Endothelial cell of umbilical vein (primary cell): ENCODE measurements around the gene MPZL3. TPM values are rescaled to one million over a fixed set of nuclear protein-coding genes. Genes with fewer than 3 reads are reported as not detected.

ENCODE experiments used
- BruUV-seq: library from RNA; stranded (reverse); fragments of 400-500 nt; replicated peaks from 2 replicates; lab custom pipeline; 2021; lab: Mats Ljungman, UMichigan
- CTCF ChIA-PET: fragments of 300-600, 350-600 bp; sonication (Branson Sonifier 250); formaldehyde crosslinking; loops from one replicate; lab custom pipeline; 2021; ENCODE audit warnings: antibody characterized with exemption, inconsistent platforms; lab: Charles Lee
- POLR2A ChIA-PET: fragments of 300-600, 350-600 bp; sonication (Branson Sonifier 250); formaldehyde crosslinking; loops from one replicate; lab custom pipeline; 2021; ENCODE audit warnings: antibody characterized with exemption, inconsistent platforms; lab: Charles Lee
- DNase-seq: peaks from one replicate; pipeline ENCODE4 v3.0.0-alpha.2; 2011; ENCODE audit warnings: low read depth, low spot score
- FAIRE-seq: peaks from 2 replicates; lab custom pipeline; 2011; peaks lifted over from hg19 to GRCh38; lab: Jason Lieb, UNC
- H2AFZ ChIP-seq: 2 replicates; pipeline ENCODE4 v1.6.0; 2012; ENCODE audit warnings: low read depth, low read length, control low read depth, inconsistent platforms
- H3K27ac ChIP-seq: 2 replicates; pipeline ENCODE4 v1.5.1; 2011; ENCODE audit warnings: low read depth, mild to moderate bottlenecking, control low read depth, low read length, moderate library complexity; ENCODE audit not compliant: insufficient read depth
- H3K27me3 ChIP-seq, 2 experiments: 2 replicates each; pipeline versions ENCODE4 v1.6.0 to v1.6.1; 2011; ENCODE audit warnings: low read length in 2 of 2, mixed read lengths in 1 of 2; ENCODE audit not compliant: control insufficient read depth in 2 of 2, insufficient read depth in 2 of 2
- H3K36me3 ChIP-seq, 2 experiments: 2 replicates in 1 of 2; 3 replicates in 1 of 2; pipeline ENCODE4 v1.5.1; 2011; ENCODE audit warnings: low read length in 2 of 2, mild to moderate bottlenecking in 1 of 2, moderate library complexity in 1 of 2; ENCODE audit not compliant: control insufficient read depth in 2 of 2, insufficient read depth in 2 of 2; ENCODE audit errors: extremely low read depth in 1 of 2
- H3K4me1 ChIP-seq: 3 replicates; pipeline ENCODE4 v1.5.1; 2011; ENCODE audit warnings: mild to moderate bottlenecking, low read length; ENCODE audit not compliant: control insufficient read depth, insufficient read depth; ENCODE audit errors: extremely low read depth
- H3K4me2 ChIP-seq: 2 replicates; pipeline ENCODE4 v1.6.1; 2011; ENCODE audit warnings: low read length, control low read depth, mixed read lengths; ENCODE audit not compliant: insufficient read depth
- H3K4me3 ChIP-seq, 3 experiments: fragments of 200-600 bp in 1 of 3; sonication (generic), shearing (Covaris generic) in 1 of 3; replicated peaks in 1 of 3; 2 replicates each; pipeline ENCODE4 v1.5.1; 2011 to 2016; ENCODE audit warnings: control low read depth in 3 of 3, low read length in 3 of 3, mild to moderate bottlenecking in 2 of 3, inconsistent platforms in 1 of 3, low read depth in 1 of 3, moderate library complexity in 1 of 3; ENCODE audit not compliant: insufficient read depth in 1 of 3
- H3K79me2 ChIP-seq: 2 replicates; pipeline ENCODE4 v1.6.0; 2012; ENCODE audit warnings: low read length, inconsistent platforms; ENCODE audit not compliant: control insufficient read depth, insufficient read depth
- H3K9ac ChIP-seq: replicated peaks from 2 replicates; pipeline ENCODE3; 2011; ENCODE audit warnings: low read length, control low read depth; ENCODE audit not compliant: insufficient read depth; ENCODE audit errors: extremely low read depth
- H3K9me1 ChIP-seq: replicated peaks from 3 replicates; pipeline ENCODE4 v1.6.0; 2011; ENCODE audit warnings: mild to moderate bottlenecking, low read length; ENCODE audit not compliant: control insufficient read depth, insufficient read depth; ENCODE audit errors: extremely low read depth
- H3K9me3 ChIP-seq: replicated peaks from 2 replicates; pipeline ENCODE4 v1.5.1; 2012; ENCODE audit warnings: low read length, inconsistent platforms; ENCODE audit not compliant: control insufficient read depth, insufficient read depth
- H4K20me1 ChIP-seq: replicated peaks from 2 replicates; pipeline ENCODE3; 2011; ENCODE audit warnings: mild to moderate bottlenecking, low read length; ENCODE audit not compliant: control insufficient read depth, insufficient read depth; ENCODE audit errors: extremely low read depth
- EZH2 ChIP-seq: IDR thresholded peaks from 2 replicates; pipeline ENCODE4 v1.6.1; 2012; ENCODE audit warnings: borderline replicate concordance, low read depth, mild to moderate bottlenecking, moderate library complexity, low read length, inconsistent platforms; ENCODE audit not compliant: severe bottlenecking
- FOS ChIP-seq: IDR thresholded peaks from 2 replicates; pipeline ENCODE4 v1.6.1; 2011; ENCODE audit warnings: mild to moderate bottlenecking, low read length, moderate library complexity, borderline replicate concordance; ENCODE audit not compliant: insufficient read depth
- JUN ChIP-seq: IDR thresholded peaks from 2 replicates; pipeline ENCODE4 v1.6.1; 2011; ENCODE audit warnings: borderline replicate concordance, low read depth; ENCODE audit not compliant: insufficient read length, insufficient read depth
- MYC ChIP-seq: IDR thresholded peaks from one replicate; pipeline ENCODE4 v1.6.1; 2011; ENCODE audit warnings: mild to moderate bottlenecking, low read depth, low read length
- POLR2A ChIP-seq: IDR thresholded peaks from 2 replicates; pipeline ENCODE4 v1.6.1; 2012; ENCODE audit warnings: low read depth, mild to moderate bottlenecking, control low read depth, low read length
- POLR2AphosphoS5 ChIP-seq: IDR thresholded peaks from 2 replicates; pipeline ENCODE4 v1.6.1; 2012; ENCODE audit warnings: low read depth, mild to moderate bottlenecking, control low read depth, low read length, moderate library complexity; ENCODE audit not compliant: insufficient read depth
- dilution Hi-C: fragments of 300-500 bp; cut with MboI; formaldehyde crosslinking; loops from one replicate; pipeline ENCODE4 v1.15.0; 2019; ENCODE audit warnings: low sequenced_read_pairs; ENCODE audit not compliant: extremely low pct_ligation_motif_present
- intact Hi-C: fragments of 100-400 bp; cut with micrococcal nuclease; formaldehyde crosslinking; loops from one replicate; pipeline ENCODE4 v1.10.0; 2022
- polyA plus RNA-seq, 4 experiments: library from polyadenylated mRNA; depleted of rRNA in 3 of 4; stranded (reverse) in 3 of 4; unstranded in 1 of 4; fragments of >200 nt; gene quantifications; 2 replicates each; pipeline versions ENCODE4 v1.2.1 to v1.2.3, GENCODE V29; 2011 to 2012; ENCODE audit warnings: missing spikeins in 1 of 4
- total RNA-seq: library from RNA; stranded (reverse); gene quantifications from 2 replicates; pipeline ENCODE4 v1.2.3, GENCODE V29; 2021
- TF ChIP-seq, protein P1 (sequence below), 2 donors: IDR thresholded peaks; 1 replicate in 1 of 2; 2 replicates in 1 of 2; pipeline ENCODE4 v1.5.1; 2011; ENCODE audit warnings: low read length in 2 of 2, mild to moderate bottlenecking in 2 of 2, moderate library complexity in 2 of 2, control low read depth in 1 of 2, inconsistent platforms in 1 of 2, low read depth in 1 of 2; ENCODE audit not compliant: insufficient read depth in 1 of 2; ENCODE audit errors: extremely low read depth in 1 of 2
- TF ChIP-seq, protein P2 (sequence below): IDR thresholded peaks from 2 replicates; pipeline ENCODE4 v1.6.1; 2011; ENCODE audit not compliant: insufficient read depth, insufficient read length

Gene MPZL3
- total and polyA plus RNA-seq, 2 donors (not counting 3 experiments of a cell fraction or from before 2014, with no cell fraction given) = 2.5 to 7.1 TPM

DNA sequence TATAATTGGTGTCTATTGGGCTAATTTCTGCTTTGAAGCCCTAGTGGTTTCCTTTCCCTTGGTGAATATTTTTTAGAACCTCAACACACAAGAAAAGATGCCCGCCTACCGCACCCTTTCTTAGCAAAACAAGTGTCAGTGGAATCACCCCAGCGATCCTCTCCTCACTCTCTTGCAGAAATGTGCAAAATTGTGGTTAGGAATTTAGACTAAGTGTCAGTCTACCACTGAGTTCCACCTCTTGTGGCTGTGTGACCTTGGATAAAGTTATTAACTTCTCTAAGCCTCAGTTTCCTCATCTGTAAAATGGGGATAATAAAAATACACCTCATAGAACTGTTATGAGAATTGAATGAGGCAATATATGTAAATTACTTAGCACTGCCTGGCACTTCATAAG lies 22.1 kb downstream of the MPZL3 start:
- H3K9ac ChIP-seq = no peak overlapping the region
- FAIRE-seq = no peak
- H4K20me1 ChIP-seq = no peaks in the 10 kb centered on the region
- H3K79me2 ChIP-seq = no peaks in the 10 kb centered on the region
- intact Hi-C loops (no loop called here), dilution Hi-C loops (no loop called here)
- no peak overlapping the region for H2AFZ ChIP-seq
- BruUV-seq = no TSS peak
- ChIA-PET POLR2A (no interaction called here), CTCF (interaction anchor here (1.0 to 1.6 kb wide), 5 partner anchors 9 to 66 kb away, joined by 3 to 6 read pairs (median 5); no protein-coding TSS in a partner anchor)
- H3K4me2 ChIP-seq = no peak overlapping the region
- H3K4me1 ChIP-seq = peaks cover 27% of the 10 kb centered on the region
- H3K27me3 ChIP-seq = no peaks in the 10 kb centered on the region
- H3K9me3 ChIP-seq = no peaks in the 10 kb centered on the region
- peaks cover 0 to 1% of the 10 kb centered on the region in 2 experiments for H3K36me3 ChIP-seq
- H3K4me3 ChIP-seq = no peak overlapping the region
- no peaks in the 10 kb centered on the region for H3K9me1 ChIP-seq
- TF ChIP-seq MYC (no peak), JUN (no peak), POLR2A (no peak), FOS (no peak), EZH2 (no peak), POLR2AphosphoS5 (no peak)
- TF ChIP-seq, protein P1, sequence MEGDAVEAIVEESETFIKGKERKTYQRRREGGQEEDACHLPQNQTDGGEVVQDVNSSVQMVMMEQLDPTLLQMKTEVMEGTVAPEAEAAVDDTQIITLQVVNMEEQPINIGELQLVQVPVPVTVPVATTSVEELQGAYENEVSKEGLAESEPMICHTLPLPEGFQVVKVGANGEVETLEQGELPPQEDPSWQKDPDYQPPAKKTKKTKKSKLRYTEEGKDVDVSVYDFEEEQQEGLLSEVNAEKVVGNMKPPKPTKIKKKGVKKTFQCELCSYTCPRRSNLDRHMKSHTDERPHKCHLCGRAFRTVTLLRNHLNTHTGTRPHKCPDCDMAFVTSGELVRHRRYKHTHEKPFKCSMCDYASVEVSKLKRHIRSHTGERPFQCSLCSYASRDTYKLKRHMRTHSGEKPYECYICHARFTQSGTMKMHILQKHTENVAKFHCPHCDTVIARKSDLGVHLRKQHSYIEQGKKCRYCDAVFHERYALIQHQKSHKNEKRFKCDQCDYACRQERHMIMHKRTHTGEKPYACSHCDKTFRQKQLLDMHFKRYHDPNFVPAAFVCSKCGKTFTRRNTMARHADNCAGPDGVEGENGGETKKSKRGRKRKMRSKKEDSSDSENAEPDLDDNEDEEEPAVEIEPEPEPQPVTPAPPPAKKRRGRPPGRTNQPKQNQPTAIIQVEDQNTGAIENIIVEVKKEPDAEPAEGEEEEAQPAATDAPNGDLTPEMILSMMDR (IDR thresholded peaks at IDR 0.05; ENCODE audit: extremely low read depth in 1 of 2, insufficient read depth in 1 of 2, low read depth in 1 of 2, low read length in 2 of 2) = no peak
- TF ChIP-seq, protein P2, sequence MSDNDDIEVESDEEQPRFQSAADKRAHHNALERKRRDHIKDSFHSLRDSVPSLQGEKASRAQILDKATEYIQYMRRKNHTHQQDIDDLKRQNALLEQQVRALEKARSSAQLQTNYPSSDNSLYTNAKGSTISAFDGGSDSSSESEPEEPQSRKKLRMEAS = no peak
- H3K27ac ChIP-seq = no peak overlapping the region
- no peak for DNase-seq
